Suprapubic skin (tissue), 4 donors: ENCODE results near the gene ANKRD13A. TPM values are rescaled to one million over a fixed set of nuclear protein-coding genes. Genes with fewer than 3 reads are reported as not detected.

Experiments
- DNase-seq, 2 donors: peaks; one replicate each; pipeline ENCODE4 v3.0.0-alpha.2; 2019; ENCODE audit warnings: low spot score in 2 of 2
- H3K27ac ChIP-seq: fragments of 200-600 bp; sonication (generic); one replicate; pipeline ENCODE4 v1.5.1; 2019
- H3K27me3 ChIP-seq: fragments of 200-600 bp; sonication (generic); one replicate; pipeline ENCODE4 v1.5.1; 2019
- H3K36me3 ChIP-seq: fragments of 200-600 bp; sonication (generic); one replicate; pipeline ENCODE4 v1.5.1; 2019
- H3K4me1 ChIP-seq: fragments of 200-600 bp; sonication (generic); one replicate; pipeline ENCODE4 v1.5.1; 2019
- H3K4me3 ChIP-seq: fragments of 200-600 bp; sonication (generic); one replicate; pipeline ENCODE4 v1.5.1; 2019; ENCODE audit warnings: mild to moderate bottlenecking
- H3K9me3 ChIP-seq: fragments of 200-600 bp; sonication (generic); one replicate; pipeline ENCODE4 v1.5.1; 2019
- CTCF ChIP-seq, 2 donors: fragments of 200-600 bp in 1 of 2; fragments of 450-650 bp in 1 of 2; sonication (generic) in 1 of 2; IDR thresholded peaks; one replicate each; pipeline ENCODE4 v1.5.1; 2016 to 2019; ENCODE audit warnings: antibody characterized with exemption in 2 of 2, mild to moderate bottlenecking in 1 of 2, moderate library complexity in 1 of 2
- EP300 ChIP-seq: sonication (generic); formaldehyde crosslinking; IDR thresholded peaks from one replicate; pipeline ENCODE4 v1.6.1; 2017; ENCODE audit warnings: antibody characterized with exemption
- POLR2A ChIP-seq, 2 donors: fragments of 450-650 bp; IDR thresholded peaks; one replicate each; pipeline ENCODE4 v1.6.1; 2017; ENCODE audit warnings: antibody characterized with exemption in 2 of 2, mild to moderate bottlenecking in 2 of 2, moderate library complexity in 2 of 2
- POLR2AphosphoS5 ChIP-seq, 3 donors: sonication (generic); formaldehyde crosslinking; IDR thresholded peaks; one replicate each; pipeline ENCODE4 v1.6.1; 2017; ENCODE audit warnings: antibody characterized with exemption in 3 of 3
- WGBS: methylation state at CpG from one replicate; pipeline ENCODE4 v1.1.5; 2018; 5-methylcytosine and 5-hydroxymethylcytosine counted together
- total RNA-seq, 4 donors: library from RNA; depleted of rRNA; stranded (reverse); fragments of >200 nt; gene quantifications; one replicate each; pipeline ENCODE4 v1.1.0, GENCODE V29; 2016

ANKRD13A gene
- total RNA-seq, 4 donors from 2014 or later, result 104 to 161 (median 114) TPM

- WGBS, result 96% methylated on average over 8 of the region's 8 CpGs
- Histone ChIP-seq H3K9me3 (no peaks in the 10 kb centered on the region), H3K27ac (no peak overlapping the region), H3K4me1 (peaks cover 12% of the 10 kb centered on the region), H3K4me3 (no peak overlapping the region), H3K27me3 (no peaks in the 10 kb centered on the region), H3K36me3 (peaks cover 92% of the 10 kb centered on the region)
- no peak for DNase-seq
- no peak for TF ChIP-seq POLR2A (IDR thresholded peaks at IDR 0.05)
- no peak for TF ChIP-seq CTCF (IDR thresholded peaks at IDR 0.05)
- TF ChIP-seq EP300, result no peak
- no peak for TF ChIP-seq POLR2AphosphoS5 (IDR thresholded peaks at IDR 0.05)
Measured at GRCh38 chr12:109952873-109953272, 46.4 kb upstream of the ANKRD13A start.

- Histone ChIP-seq H3K4me1 (peaks cover 5% of the 10 kb centered on the region), H3K9me3 (no peaks in the 10 kb centered on the region), H3K36me3 (peaks cover 94% of the 10 kb centered on the region), H3K27me3 (no peaks in the 10 kb centered on the region), H3K27ac (no peak overlapping the region), H3K4me3 (no peak overlapping the region)
- 94% methylated on average over 5 of the region's 5 CpGs for WGBS
- DNase-seq, result no peak
- TF ChIP-seq EP300, result no peak
- no peak for TF ChIP-seq POLR2A (IDR thresholded peaks at IDR 0.05)
- TF ChIP-seq CTCF (IDR thresholded peaks at IDR 0.05), result no peak
- TF ChIP-seq POLR2AphosphoS5 (IDR thresholded peaks at IDR 0.05), result no peak
Measured at GRCh38 chr12:109953656-109954055, 45.6 kb upstream of the ANKRD13A start.

GRCh38 chr12:109958374-109958773 is 40.9 kb upstream of the ANKRD13A start:
- 97% methylated on average over 7 of the region's 7 CpGs for WGBS
- no peak overlapping the region for H3K27ac ChIP-seq
- TF ChIP-seq EP300, result no peak
- TF ChIP-seq POLR2A (IDR thresholded peaks at IDR 0.05), result no peak
- TF ChIP-seq CTCF (IDR thresholded peaks at IDR 0.05), result no peak
- no peak for TF ChIP-seq POLR2AphosphoS5 (IDR thresholded peaks at IDR 0.05)
- no peak overlapping the region for H3K4me3 ChIP-seq
- H3K9me3 ChIP-seq, result no peaks in the 10 kb centered on the region
- peaks cover 88% of the 10 kb centered on the region for H3K36me3 ChIP-seq
- H3K4me1 ChIP-seq, result no peaks in the 10 kb centered on the region
- no peaks in the 10 kb centered on the region for H3K27me3 ChIP-seq
- no peak for DNase-seq

GRCh38 chr12:109959411-109960093 is 39.7 kb upstream of the ANKRD13A start:
- TF ChIP-seq POLR2A (IDR thresholded peaks at IDR 0.05) (no peak), EP300 (no peak), CTCF (IDR thresholded peaks at IDR 0.05) (no peak), POLR2AphosphoS5 (IDR thresholded peaks at IDR 0.05) (no peak)
- no peak overlapping the region for H3K4me3 ChIP-seq
- H3K27ac ChIP-seq, result no peak overlapping the region
- no peaks in the 10 kb centered on the region for H3K27me3 ChIP-seq
- DNase-seq, result no peak
- no peaks in the 10 kb centered on the region for H3K4me1 ChIP-seq
- no peaks in the 10 kb centered on the region for H3K9me3 ChIP-seq
- WGBS, result 95% methylated on average over 8 of the region's 8 CpGs
- peaks cover 89% of the 10 kb centered on the region for H3K36me3 ChIP-seq

- Histone ChIP-seq H3K4me1 (no peaks in the 10 kb centered on the region), H3K36me3 (peaks cover 91% of the 10 kb centered on the region), H3K4me3 (no peak overlapping the region), H3K27me3 (no peaks in the 10 kb centered on the region), H3K27ac (no peak overlapping the region), H3K9me3 (no peaks in the 10 kb centered on the region)
- no peak for DNase-seq
- TF ChIP-seq POLR2AphosphoS5 (IDR thresholded peaks at IDR 0.05), result no peak
- no peak for TF ChIP-seq CTCF (IDR thresholded peaks at IDR 0.05)
- TF ChIP-seq EP300, result no peak
- no peak for TF ChIP-seq POLR2A (IDR thresholded peaks at IDR 0.05)
- 82% methylated on average over 14 of the region's 14 CpGs for WGBS
Measured at GRCh38 chr12:109961201-109961600, 38.0 kb upstream of the ANKRD13A start.
